AG10803 (cell line): ENCODE data around the gene CDR2L.

Source experiments
- DNase-seq: peaks from one replicate; pipeline ENCODE4 v3.0.0; 2010; ENCODE audit warnings: low read depth
- H3K4me3 ChIP-seq: 2 replicates; pipeline ENCODE4 v1.5.1; 2011; ENCODE audit warnings: mild to moderate bottlenecking, low read length, control low read depth
- CTCF ChIP-seq: conservative IDR thresholded peaks from 2 replicates; pipeline ENCODE4 v1.5.1; 2011; ENCODE audit warnings: mild to moderate bottlenecking, low read length, control low read depth, inconsistent platforms

The CDR2L gene

GRCh38 chr17:75011401-75012095 lies 24.1 kb downstream of the CDR2L start:
- TF ChIP-seq CTCF = no peak
- peak overlapping the region; percentile 89 for H3K4me3 ChIP-seq
- peak; percentile 78 for DNase-seq

- DNase-seq = no peak
Measured at GRCh38 chr17:75012096-75012345, 24.6 kb downstream of the CDR2L start.

GRCh38 chr17:75012346-75013091 lies 25.1 kb downstream of the CDR2L start, which contains the start of gene MRPL58:
TSS of gene MRPL58 (plus strand) at chr17:75012670. CDS start at chr17:75012687, 17 bp downstream.
- TF ChIP-seq CTCF = peak; percentile 42
- H3K4me3 ChIP-seq = peak within 1 kb of the TSS; percentile 89
- DNase-seq = peak; percentile 82

More at GRCh38 chr17:75012096-75012345, 24.6 kb downstream of the CDR2L start:
- no peak for TF ChIP-seq CTCF
- peak overlapping the region; percentile 89 for H3K4me3 ChIP-seq

- no peak for DNase-seq
- TF ChIP-seq CTCF = no peak
- peak overlapping the region; percentile 89 for H3K4me3 ChIP-seq
Measured at GRCh38 chr17:75013092-75013559, 25.7 kb downstream of the CDR2L start.

- no peak for DNase-seq
- no peak overlapping the region for H3K4me3 ChIP-seq
- TF ChIP-seq CTCF = no peak
Measured at GRCh38 chr17:75019146-75019545, 31.7 kb downstream of the CDR2L start.

GRCh38 chr17:75019710-75020109 lies 32.3 kb downstream of the CDR2L start:
- no peak overlapping the region for H3K4me3 ChIP-seq
- TF ChIP-seq CTCF = no peak
- no peak for DNase-seq
